Measurements from ENCODE around the gene GOLGA8A.
"Not testable (repeated sequence)": the region's sequence is repeated elsewhere in the genome, so short reads cannot be mapped to it uniquely, and the experiment has no call there.

GOLGA8A gene, protein sequence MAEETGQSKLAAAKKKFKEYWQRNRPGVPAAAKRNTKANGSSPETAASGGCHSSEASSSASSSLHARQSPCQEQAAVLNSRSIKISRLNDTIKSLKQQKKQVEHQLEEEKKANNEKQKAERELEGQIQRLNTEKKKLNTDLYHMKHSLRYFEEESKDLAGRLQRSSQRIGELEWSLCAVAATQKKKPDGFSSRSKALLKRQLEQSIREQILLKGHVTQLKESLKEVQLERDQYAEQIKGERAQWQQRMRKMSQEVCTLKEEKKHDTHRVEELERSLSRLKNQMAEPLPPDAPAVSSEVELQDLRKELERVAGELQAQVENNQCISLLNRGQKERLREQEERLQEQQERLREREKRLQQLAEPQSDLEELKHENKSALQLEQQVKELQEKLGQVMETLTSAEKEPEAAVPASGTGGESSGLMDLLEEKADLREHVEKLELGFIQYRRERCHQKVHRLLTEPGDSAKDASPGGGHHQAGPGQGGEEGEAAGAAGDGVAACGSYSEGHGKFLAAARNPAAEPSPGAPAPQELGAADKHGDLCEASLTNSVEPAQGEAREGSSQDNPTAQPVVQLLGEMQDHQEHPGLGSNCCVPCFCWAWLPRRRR

DNA sequence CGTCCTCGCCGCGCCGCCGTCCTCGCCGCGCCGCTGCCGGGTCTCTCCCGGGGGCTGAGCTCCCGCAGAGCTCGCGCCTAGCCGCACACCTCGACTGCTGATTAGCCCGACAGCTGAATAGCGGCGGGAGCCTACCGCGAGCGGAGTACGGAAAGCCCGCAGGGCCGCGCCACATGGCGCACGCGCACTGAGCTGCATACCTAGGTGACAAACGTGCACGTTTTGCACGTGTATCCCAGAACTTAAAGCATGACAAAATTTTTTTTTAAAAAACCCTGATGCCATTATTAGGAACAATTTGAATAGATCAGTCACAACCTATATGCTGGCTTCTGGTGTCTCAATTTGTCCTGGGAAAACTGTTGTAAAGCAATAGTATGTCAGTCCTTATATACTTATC, at the start of gene GOLGA8A:
Gene GOLGA8A, minus strand, starts transcription at position 122 of the 400 bp plus-strand sequence. CDS start 48,117 bp downstream, outside the sequence.
- no peak for DNase-seq

DNA sequence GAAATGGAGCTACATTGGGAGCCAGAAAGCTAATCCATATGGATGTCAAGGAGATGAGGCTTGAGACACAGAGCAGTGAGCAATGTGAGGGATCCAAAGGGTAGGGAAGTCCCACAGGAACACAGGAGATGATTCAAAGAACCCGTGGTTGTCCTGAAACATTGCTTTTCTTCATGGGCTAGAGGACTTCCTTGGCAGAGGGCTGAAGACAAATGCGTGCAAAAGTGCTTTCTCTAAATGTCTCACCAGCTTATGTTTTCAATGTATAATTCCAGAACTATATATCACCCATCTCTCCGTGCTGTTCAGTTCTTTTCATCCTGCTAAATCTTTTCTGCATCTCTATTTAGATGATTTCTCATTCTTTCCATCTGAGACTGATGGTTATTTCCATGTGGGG, 46.0 kb upstream of the GOLGA8A start:
- no peak for DNase-seq

DNA sequence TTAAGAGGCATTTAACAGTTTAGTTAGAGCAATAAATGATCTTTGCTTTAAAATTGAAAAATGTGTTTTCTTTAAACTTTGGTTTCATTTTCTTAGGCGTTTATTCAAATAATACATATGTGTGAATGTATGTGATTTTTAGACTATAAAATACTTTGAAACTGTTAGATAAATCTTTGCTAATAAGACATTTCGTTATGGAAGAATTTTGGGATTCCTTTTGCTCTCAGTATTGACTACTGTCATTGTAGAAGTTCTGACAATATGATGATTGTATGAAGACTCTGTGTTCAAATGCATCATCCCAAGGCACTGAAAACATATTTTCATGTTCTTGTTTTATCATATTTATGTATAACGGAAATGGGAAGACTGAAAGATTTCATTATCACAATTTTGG, 43.8 kb upstream of the GOLGA8A start:
- no peak for DNase-seq

DNA sequence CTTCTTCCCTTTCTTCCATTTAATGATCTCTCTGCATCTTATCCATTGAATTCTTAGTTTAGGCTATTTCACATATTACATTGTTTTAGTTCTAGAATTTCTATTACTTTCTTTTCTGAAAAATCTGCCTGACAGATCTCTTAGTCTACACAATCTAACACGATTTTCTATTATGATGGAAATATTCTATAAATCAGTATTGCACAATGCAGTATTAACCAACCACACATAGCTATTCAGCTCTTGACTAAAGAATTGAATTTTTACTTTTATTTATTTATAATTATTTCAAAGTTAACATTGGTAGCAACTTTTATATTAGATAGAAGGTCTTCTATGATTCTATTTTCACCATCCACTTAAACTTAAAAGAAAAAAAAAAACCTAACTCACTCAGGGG, 36.2 kb upstream of the GOLGA8A start:
- DNase-seq: no peak

DNA sequence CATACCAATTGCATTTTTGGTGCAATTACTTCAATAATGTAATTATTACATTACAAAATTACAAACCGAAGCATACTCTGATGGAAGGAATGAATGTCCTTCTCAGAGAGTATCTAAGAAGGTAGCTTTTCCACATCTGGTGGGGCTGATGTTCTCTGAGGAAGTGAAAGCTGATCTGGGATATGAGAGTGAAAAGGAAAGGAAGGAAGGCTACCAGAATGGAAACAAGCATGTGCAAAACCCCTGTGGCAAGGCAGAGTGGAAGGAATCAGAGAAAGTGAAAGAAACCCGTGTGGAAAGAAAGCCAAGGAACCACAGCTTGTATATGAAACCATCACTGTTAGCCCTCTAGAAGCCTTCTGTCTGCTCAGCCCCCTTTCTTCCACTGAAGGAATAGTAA, 35.3 kb upstream of the GOLGA8A start:
- DNase-seq: no peak

DNA sequence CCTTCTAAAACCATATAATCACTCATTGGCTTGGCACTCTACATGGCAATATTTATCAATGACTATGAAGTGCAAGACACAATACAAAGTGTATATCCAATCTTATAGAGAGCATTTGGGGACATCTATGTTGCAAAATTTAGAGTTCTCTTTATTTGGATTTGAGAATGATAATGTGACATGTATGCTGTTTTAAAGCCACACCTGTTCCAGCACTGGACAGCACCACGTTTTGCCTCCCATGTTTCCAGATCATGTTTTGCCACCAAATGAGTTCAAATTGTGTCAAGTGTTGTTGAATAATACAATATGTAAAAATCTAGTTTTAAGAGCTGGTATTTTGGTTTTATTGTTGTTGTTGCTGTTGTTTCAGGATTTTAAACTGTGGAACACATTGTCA, 33.3 kb upstream of the GOLGA8A start:
- DNase-seq: no peak

DNA sequence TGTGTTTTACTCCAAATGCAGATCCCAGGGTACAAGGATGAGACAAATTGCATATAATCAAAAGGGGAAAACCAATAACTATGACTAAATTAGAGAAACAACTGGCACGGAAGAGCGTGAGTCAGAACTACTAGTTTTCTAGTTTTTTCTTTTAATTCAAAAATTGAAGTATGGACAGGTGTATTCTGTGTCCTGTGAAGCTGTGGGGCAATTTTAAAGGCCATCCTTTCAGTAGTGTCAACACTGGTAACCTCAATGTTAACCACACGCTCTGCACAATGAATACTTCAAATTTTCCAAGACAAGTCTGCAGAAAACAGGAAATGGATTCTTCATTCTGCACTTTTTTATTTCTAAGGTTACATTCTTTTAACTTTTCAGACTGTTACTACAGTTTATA, 32.5 kb upstream of the GOLGA8A start:
- no peak for DNase-seq

DNA sequence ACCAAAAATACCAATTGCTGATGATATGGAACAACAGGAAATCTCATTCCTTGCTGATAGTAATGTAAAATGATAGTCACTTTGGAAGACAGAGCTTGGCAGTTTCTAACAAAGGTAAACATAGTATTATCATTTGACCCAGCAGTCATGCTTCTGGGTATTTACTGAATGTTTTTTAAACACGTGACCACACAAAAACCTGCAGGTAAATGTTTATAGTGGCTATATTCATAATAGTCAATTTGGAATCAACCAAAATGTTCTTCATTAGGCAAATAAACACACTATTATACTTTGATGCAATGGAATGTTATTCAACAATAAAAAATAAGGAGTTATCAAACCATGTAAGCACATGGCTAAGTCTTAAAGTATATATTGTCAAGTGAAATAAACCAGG, 24.1 kb upstream of the GOLGA8A start:
- DNase-seq: no peak

DNA sequence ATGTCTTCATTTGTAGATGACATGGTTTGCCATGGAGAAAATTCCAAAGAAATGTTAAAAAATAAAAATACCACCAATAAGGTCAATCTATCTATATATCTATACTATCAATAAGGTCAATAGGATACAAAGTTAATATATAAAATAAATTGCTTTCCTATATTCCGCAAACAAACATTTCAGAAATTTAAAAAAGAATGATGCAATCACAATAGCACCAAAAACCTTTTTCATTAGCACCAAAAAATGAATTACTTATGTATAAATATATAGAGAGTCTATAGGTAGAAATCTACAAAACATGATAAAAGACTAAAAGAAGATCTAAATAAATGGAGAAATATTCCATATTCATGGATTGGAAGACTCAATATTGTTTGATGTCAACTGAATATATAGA, 22.8 kb upstream of the GOLGA8A start:
- DNase-seq: no peak

DNA sequence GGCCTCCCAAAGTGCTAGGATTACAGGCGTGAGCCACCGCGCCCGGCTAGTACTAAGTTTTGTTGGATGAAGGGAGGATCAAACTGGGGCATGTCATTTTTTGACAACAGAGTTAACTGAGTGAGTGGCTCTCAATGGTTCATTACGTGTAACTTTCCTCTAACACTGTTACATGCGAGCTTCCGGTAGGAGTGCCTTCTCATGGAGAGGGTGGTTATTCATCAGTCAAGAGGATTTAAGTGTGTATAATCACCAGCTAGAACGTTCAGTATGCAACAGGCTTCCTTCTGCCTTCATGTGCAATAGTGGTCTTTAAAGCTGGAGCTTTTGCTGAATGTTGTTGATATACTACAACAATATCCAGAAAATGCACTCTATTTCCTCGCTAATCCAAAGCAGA, 19.1 kb upstream of the GOLGA8A start:
- no peak for DNase-seq

DNA sequence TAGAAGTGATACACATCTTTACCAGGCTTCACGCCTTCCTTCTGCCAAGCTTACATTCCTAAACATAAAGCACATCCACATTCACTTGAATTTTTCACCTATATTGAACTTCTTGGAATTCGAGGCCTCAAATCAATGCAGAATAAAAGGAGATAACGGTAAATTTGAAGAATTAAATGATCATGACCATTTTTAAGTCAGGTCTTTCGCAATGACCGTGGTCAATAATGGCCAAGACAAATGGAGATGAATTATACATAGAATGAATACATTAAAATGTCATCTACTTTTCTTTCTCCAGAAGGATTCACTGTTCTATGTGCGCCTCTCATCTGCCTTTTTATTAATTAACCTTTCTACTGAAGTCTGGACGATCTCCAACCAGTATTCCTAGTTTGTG, 5.3 kb upstream of the GOLGA8A start:
- no peak for DNase-seq

DNA sequence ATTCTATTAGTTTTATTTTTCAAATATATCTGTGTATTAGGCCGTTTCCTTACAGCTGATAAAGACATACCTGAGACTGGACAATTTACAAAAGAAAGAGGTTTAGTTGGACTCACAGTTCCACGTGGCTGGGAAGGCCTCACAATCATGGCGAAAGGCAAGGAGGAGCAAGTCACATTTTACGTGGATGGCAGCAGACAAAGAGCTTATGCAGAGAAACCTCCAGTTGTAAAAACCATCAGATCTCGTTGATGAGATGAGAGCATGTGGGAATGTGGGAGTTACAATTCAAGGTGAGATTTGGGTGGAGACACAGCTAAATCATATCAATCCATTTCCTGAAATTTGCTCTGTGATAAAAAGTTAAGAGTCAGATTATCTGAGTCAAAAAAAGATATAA, 2.3 kb upstream of the GOLGA8A start:
- no peak for DNase-seq

DNA sequence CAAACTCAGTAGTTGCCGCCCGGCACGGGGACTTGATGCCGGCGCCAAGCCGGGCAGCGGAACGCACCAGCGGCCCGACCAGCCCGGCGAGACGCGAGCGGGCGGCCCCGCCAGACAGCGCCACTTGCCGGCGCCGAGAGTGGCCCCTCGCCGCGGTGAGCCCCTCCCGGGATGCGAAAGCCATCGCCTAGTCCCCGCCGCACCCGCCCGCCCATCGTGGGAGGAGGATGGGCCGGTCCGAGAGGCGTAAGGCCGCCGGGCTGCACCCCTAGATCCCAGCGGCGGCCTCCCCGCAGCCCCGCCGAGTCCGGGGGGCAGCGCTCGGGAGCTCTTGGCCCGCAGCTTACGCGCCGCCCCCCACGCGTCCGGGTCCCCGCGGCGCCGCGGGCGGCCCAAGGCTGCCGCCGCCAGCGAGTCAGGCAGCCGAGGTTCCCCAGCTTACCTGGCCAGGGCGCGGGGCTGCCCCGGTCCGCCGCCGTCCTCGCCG, 609 bp downstream of the GOLGA8A start:
- no peak for DNase-seq

DNA sequence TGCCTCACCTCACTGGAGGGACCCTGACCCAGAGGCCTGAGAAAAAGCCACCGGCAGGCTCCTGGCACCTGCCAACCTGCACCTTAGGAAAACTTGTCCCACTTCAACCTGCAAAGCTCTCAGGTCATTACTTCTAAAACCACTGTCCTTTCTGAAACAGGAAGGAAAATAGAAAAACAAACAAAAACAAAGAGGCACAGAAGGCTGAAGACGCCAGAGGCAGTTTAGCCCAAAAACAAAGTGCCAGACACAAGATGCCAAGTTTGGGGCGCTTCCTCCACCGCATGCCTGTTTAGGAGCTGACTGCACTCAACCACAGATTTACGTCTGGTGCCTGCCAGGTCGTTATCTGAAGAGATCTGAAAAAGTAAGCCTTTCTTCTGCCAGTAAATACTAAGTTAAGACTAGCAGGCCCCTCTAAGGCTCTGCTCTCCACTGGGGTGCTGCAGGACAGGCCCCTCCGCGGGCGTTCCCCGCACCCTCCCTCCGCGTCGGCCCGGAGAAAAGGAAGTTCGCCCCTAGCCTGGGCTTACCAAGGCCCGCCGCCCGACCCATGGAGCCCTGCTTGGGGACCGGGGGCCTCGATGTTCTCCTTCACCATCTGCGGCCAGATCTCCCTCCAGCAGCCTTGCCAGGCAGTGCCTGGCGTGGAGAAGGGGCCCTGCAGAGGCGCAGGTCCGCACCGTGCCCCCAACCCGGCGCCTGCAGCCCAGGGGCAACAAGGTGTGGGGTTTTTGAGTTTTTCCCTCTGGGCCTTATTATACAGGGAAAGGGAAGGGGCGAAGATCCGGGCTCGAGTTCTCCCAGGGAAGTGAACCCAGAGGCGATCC, 1.3 kb downstream of the GOLGA8A start:
- DNase-seq: no peak

DNA sequence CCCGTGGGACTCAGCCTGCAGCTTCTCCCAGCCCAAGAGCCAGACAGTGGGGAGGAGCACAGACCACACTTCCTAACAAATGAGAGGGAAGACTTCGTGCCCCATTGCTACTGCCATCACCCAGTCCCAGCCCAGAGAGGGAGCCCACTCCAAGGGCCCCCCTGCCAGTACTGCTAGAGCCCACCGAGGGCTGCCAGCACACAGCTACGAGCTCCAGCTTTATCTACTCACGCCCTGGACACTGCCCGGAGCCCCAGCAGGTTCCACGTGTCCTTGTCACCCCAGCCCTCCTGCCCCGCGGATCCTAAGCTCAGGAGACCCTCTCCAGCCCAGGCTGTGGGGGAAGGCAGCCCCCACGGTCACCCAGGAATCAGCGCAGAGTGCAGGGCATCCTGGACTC, 1.9 kb downstream of the GOLGA8A start:
- no peak for DNase-seq

DNA sequence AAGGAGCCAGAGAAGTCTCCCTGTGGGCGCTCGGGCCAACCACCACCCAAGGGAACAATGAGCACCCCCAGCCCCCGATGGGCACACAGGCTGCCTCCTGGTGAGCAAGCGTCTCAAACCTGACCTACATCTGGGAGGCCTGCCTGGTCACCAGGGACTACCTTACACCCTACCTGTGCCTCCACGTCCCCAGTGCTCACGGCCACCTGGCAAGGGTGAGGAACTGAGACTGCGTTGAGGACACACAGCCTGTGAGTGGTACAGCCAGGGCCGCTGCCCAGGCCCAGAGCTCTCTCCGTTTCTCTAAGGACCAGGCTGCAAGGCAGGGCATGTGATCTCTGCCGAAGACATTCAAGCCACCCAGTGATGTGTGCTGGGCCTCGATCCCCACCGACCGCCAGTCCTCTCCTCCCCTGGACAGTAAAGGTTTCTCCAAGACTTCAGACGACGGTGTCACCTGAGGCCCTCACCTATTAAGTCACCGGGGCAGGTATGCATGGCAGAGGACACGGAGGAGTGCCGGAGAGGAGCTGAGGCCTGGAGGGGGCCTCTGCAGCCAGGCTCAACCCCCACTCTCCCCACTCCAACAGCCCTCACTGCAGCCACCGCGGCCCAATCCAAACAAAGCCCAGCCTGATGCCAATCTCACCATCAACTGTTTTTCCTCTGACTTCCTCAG, 2.8 kb downstream of the GOLGA8A start:
- DNase-seq: no peak

DNA sequence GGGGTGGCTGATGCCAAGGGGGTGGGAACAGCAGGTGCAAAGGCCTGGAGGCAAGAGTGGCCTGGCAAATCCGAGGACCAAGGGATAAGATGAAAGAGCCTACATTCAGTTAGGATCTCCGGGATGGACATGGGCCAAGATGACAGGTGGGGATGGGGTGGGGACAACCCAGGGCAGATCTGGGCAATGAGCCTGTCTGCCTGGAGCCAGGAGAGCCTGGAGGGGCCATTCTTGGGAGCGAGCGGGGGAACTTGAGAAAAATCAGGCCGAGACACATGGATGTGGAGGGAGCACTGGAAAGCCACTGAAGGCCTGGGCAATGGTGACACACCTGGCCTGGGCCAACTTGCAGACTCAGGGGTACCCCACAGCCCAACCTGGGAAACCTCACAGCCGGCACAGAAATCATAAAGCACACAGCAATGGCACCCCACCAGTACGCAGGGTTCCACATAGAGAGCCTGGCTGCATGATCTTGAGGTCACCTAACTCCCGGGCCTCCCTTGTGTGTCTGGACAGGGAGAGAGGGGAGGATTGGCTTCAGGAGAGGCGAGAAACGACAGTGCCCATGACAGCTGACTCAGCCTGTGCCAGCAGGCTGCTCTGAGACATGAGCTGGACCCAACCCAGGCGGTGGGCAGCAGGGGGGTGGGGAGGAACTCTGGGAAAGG, 3.5 kb downstream of the GOLGA8A start:
- not testable (repeated sequence) for DNase-seq

DNA sequence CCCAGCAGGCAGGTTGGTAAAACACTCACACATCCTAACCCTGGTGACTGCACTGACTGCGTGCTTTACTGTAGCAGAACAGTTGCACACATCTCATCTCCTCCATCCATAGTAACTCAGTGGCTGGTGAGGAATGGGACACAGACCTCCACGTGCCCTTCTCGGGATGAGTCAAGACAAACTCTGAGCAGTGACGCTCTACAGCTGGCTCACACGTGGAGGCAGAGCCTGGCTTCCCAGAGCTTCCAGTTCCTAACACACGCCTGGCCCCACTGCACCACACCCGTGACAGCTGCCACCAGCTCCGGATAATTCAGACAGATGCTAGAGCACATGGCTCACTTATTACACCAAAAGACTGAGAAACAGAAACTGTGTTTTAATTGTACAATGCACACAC, 7.0 kb downstream of the GOLGA8A start:
- not testable (repeated sequence) for DNase-seq

DNA sequence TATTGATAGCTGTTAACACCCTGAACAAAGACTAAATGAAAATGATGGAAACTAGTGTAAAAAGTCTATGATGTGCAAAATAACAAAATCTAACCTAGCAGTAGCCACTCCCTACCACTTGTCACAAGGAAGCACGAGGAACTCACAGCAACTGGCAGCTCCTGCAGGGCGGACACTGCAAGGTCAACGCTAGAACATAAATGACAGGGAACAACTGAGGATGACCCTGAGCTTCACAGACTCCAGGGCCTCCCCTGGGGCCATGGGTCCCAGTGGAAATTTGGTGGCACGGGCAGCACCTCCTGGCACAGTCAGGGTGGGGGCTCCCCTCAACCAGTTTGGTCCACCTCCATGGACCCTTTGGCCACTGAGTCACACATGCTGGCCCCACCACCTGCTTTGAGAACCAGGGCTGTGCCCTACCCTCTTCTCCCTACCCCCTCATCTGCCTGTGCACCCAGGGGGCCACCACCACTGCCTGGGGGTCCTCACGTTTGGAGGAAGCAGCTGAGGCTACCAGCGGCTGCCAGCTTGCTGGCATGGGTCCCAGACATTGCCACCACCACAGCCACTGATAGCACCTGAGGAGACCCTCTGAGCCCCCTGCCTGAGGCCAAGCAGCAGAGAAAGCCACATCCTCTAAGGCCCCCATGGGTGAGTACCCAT, 14.1 kb downstream of the GOLGA8A start:
- not testable (repeated sequence) for DNase-seq

DNA sequence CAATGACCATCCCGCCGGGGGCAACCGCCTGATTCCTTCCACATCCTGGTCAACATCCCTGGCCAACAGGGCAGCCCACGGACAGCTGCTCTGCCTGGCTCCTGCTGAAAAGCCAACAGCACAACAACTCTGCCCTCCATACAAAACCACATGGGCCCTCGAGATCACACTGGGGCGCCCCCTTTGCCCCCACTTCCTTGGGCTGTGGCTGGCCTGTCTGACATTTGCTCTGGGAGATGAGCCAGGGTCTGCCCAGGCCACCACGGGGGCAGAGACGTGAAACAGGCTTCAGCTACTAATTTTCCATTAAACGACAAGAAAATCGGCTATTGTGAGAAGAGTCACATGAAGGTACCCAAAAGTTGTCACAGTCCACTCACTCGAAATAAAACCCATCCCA, 16.7 kb downstream of the GOLGA8A start:
- not testable (repeated sequence) for DNase-seq

DNA sequence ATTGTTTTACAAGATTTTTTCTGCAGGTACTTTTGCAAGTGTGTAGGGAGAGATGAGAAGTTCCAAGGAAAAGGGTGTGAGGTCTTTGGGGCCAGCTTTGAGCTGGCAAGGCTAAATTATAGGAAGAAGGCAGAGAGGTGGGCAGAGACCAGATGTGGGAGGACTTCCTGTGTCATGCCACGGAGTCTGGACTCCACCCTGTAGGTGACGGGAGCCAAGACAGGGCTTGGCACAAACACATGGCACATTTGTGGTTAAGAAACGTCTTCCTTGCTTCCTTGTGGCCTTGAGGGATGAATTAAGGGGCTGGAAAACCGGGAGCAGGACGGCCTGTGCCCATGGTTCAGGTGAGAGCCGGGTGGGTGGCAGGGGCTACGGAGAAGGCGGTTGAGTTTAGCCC, 19.2 kb downstream of the GOLGA8A start:
- DNase-seq: not testable (repeated sequence)

DNA sequence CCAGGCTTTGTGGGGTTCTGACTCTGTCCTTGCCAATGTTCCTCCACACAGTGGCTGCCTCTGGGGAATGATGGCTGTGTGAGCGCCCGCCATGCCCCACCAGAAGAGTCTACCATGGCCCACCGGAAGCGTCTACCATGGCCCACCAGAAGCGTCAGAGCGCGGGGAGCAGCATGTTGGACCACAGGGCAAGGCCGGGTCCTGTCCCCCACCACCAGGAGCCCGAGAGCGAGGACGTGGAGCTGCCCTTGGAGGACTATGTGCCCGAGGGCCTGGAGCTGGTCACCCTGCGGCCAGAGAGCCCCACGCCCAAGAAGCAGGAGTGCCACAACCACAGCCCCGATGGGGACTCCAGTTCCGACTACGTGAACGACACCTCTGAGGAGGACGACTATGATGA, 28.1 kb downstream of the GOLGA8A start:
- not testable (repeated sequence) for DNase-seq
